SJCRH30 (cell line): ENCODE data around the gene RPE. TPM values are rescaled to one million over a fixed set of nuclear protein-coding genes. Genes with fewer than 3 reads are reported as not detected.

ENCODE experiments used
- DNase-seq, 2 experiments: peaks; one replicate each; pipeline ENCODE4 v3.0.0-alpha.2; 2015 to 2020
- H3K27ac ChIP-seq: fragments of 250-450 bp; sonication (Bioruptor Pico); 2 replicates; pipeline ENCODE4 v1.5.1; 2020; ENCODE audit warnings: mild to moderate bottlenecking, moderate library complexity
- H3K27me3 ChIP-seq: fragments of 250-450 bp; sonication (Bioruptor Pico); 2 replicates; pipeline ENCODE4 v1.5.1; 2020; ENCODE audit warnings: mild to moderate bottlenecking, moderate library complexity
- H3K36me3 ChIP-seq: fragments of 250-450 bp; sonication (Bioruptor Pico); 2 replicates; pipeline ENCODE4 v1.5.1; 2020; ENCODE audit warnings: mild to moderate bottlenecking, moderate library complexity
- H3K4me1 ChIP-seq: fragments of 250-450 bp; sonication (Bioruptor Pico); 2 replicates; pipeline ENCODE4 v1.5.1; 2020; ENCODE audit warnings: mild to moderate bottlenecking, moderate library complexity
- H3K4me3 ChIP-seq: fragments of 250-450 bp; sonication (Bioruptor Pico); 2 replicates; pipeline ENCODE4 v1.5.1; 2020; ENCODE audit warnings: mild to moderate bottlenecking, moderate library complexity
- H3K9me3 ChIP-seq: fragments of 250-450 bp; sonication (Bioruptor Pico); replicated peaks from 2 replicates; pipeline ENCODE4 v1.5.1; 2020; ENCODE audit warnings: mild to moderate bottlenecking, moderate library complexity
- total RNA-seq: library from RNA; depleted of rRNA; stranded (reverse); fragments of >200 nt; shearing (Covaris generic); gene quantifications from 2 replicates; pipeline ENCODE4 v1.2.3, GENCODE V29; 2014; rRNA removed

The RPE gene
- 69.7 and 75.1 TPM in 2 replicates for total RNA-seq

GRCh38 chr2:210002158-210003157, at the start of gene RPE:
TSS of gene RPE (plus strand) at chr2:210002638. CDS start at chr2:210002662, 24 bp downstream.
- peak within 1 kb of the TSS; percentile 68 for H3K27ac ChIP-seq
- H3K27me3 ChIP-seq = no peaks in the 10 kb centered on the region
- peak; percentile 96 to 98 for DNase-seq
- peaks cover 6% of the 10 kb centered on the region for H3K4me1 ChIP-seq
- H3K36me3 ChIP-seq = no peaks in the 10 kb centered on the region; the same call in none of the 2 replicates
- peak within 1 kb of the TSS; percentile 89 for H3K4me3 ChIP-seq
- no peaks in the 10 kb centered on the region for H3K9me3 ChIP-seq

GRCh38 chr2:209956271-209956670, 46.2 kb upstream of the RPE start:
- no peaks in the 10 kb centered on the region for H3K27me3 ChIP-seq
- H3K9me3 ChIP-seq = peaks cover 5% of the 10 kb centered on the region; the same call in 1 of the 2 replicates
- H3K4me3 ChIP-seq = no peak overlapping the region
- no peaks in the 10 kb centered on the region for H3K36me3 ChIP-seq
- no peak overlapping the region for H3K27ac ChIP-seq
- H3K4me1 ChIP-seq = peaks cover 32% of the 10 kb centered on the region
- no peak for DNase-seq

- DNase-seq = peak; percentile 25 to 80
- H3K27ac ChIP-seq = peak overlapping the region; percentile 73
- no peak overlapping the region for H3K4me3 ChIP-seq
- peaks cover 32% of the 10 kb centered on the region for H3K4me1 ChIP-seq
- no peaks in the 10 kb centered on the region for H3K36me3 ChIP-seq
- no peaks in the 10 kb centered on the region for H3K27me3 ChIP-seq
- H3K9me3 ChIP-seq = no peaks in the 10 kb centered on the region
Measured at GRCh38 chr2:209958016-209958415, 44.4 kb upstream of the RPE start.

GRCh38 chr2:209960045-209960444, 42.4 kb upstream of the RPE start:
- Histone ChIP-seq H3K27ac (no peak overlapping the region), H3K4me1 (peaks cover 32% of the 10 kb centered on the region), H3K27me3 (no peaks in the 10 kb centered on the region), H3K36me3 (no peaks in the 10 kb centered on the region), H3K9me3 (no peaks in the 10 kb centered on the region), H3K4me3 (no peak overlapping the region)
- no peak for DNase-seq

GRCh38 chr2:209960676-209961630, 41.5 kb upstream of the RPE start:
- Histone ChIP-seq H3K36me3 (no peaks in the 10 kb centered on the region), H3K27me3 (no peaks in the 10 kb centered on the region), H3K9me3 (no peaks in the 10 kb centered on the region), H3K27ac (peak overlapping the region; percentile 4; the same call in 1 of the 2 replicates), H3K4me3 (no peak overlapping the region), H3K4me1 (peaks cover 32% of the 10 kb centered on the region)
- DNase-seq = peak; percentile 71 to 92

- Histone ChIP-seq H3K27me3 (no peaks in the 10 kb centered on the region), H3K9me3 (no peaks in the 10 kb centered on the region), H3K36me3 (no peaks in the 10 kb centered on the region), H3K4me1 (peaks cover 2% of the 10 kb centered on the region), H3K4me3 (no peak overlapping the region), H3K27ac (no peak overlapping the region)
- no peak for DNase-seq
Measured at GRCh38 chr2:209965723-209966122, 36.7 kb upstream of the RPE start.

- DNase-seq = no peak
- Histone ChIP-seq H3K4me1 (no peaks in the 10 kb centered on the region), H3K9me3 (no peaks in the 10 kb centered on the region), H3K27ac (no peak overlapping the region), H3K36me3 (no peaks in the 10 kb centered on the region), H3K27me3 (no peaks in the 10 kb centered on the region), H3K4me3 (no peak overlapping the region)
Measured at GRCh38 chr2:209969692-209970091, 32.7 kb upstream of the RPE start.

GRCh38 chr2:209970271-209970670, 32.2 kb upstream of the RPE start:
- H3K9me3 ChIP-seq = no peaks in the 10 kb centered on the region
- DNase-seq = no peak
- no peaks in the 10 kb centered on the region for H3K36me3 ChIP-seq
- H3K27me3 ChIP-seq = no peaks in the 10 kb centered on the region
- no peak overlapping the region for H3K27ac ChIP-seq
- H3K4me1 ChIP-seq = no peaks in the 10 kb centered on the region
- H3K4me3 ChIP-seq = no peak overlapping the region

- no peaks in the 10 kb centered on the region for H3K4me1 ChIP-seq
- no peaks in the 10 kb centered on the region for H3K9me3 ChIP-seq
- no peak for DNase-seq
- H3K27ac ChIP-seq = no peak overlapping the region
- no peak overlapping the region for H3K4me3 ChIP-seq
- no peaks in the 10 kb centered on the region for H3K36me3 ChIP-seq
- no peaks in the 10 kb centered on the region for H3K27me3 ChIP-seq
Measured at GRCh38 chr2:209970711-209971110, 31.7 kb upstream of the RPE start.

- Histone ChIP-seq H3K36me3 (no peaks in the 10 kb centered on the region), H3K27ac (no peak overlapping the region), H3K4me1 (no peaks in the 10 kb centered on the region), H3K4me3 (no peak overlapping the region), H3K27me3 (no peaks in the 10 kb centered on the region), H3K9me3 (no peaks in the 10 kb centered on the region)
- DNase-seq = no peak
Measured at GRCh38 chr2:209973328-209973727, 29.1 kb upstream of the RPE start.

GRCh38 chr2:209974576-209974975, 27.9 kb upstream of the RPE start:
- H3K9me3 ChIP-seq = no peaks in the 10 kb centered on the region
- no peaks in the 10 kb centered on the region for H3K27me3 ChIP-seq
- H3K4me1 ChIP-seq = no peaks in the 10 kb centered on the region
- no peak overlapping the region for H3K4me3 ChIP-seq
- no peak for DNase-seq
- no peak overlapping the region for H3K27ac ChIP-seq
- H3K36me3 ChIP-seq = no peaks in the 10 kb centered on the region

GRCh38 chr2:209976698-209977385, 25.6 kb upstream of the RPE start:
- Histone ChIP-seq H3K27ac (no peak overlapping the region), H3K4me3 (no peak overlapping the region), H3K27me3 (no peaks in the 10 kb centered on the region), H3K9me3 (no peaks in the 10 kb centered on the region), H3K4me1 (no peaks in the 10 kb centered on the region), H3K36me3 (no peaks in the 10 kb centered on the region)
- no peak for DNase-seq

GRCh38 chr2:209977386-209978239, 24.8 kb upstream of the RPE start:
- Histone ChIP-seq H3K27ac (no peak overlapping the region), H3K4me3 (no peak overlapping the region), H3K36me3 (no peaks in the 10 kb centered on the region), H3K4me1 (no peaks in the 10 kb centered on the region), H3K9me3 (no peaks in the 10 kb centered on the region), H3K27me3 (no peaks in the 10 kb centered on the region)
- peak in 1 of 2 experiments; percentile 68 for DNase-seq
